ENCODE results near the gene DOCK11. TPM values are rescaled to one million over a fixed set of nuclear protein-coding genes. Genes with fewer than 3 reads are reported as not detected.
"Not testable (repeated sequence)": the region's sequence is repeated elsewhere in the genome, so short reads cannot be mapped to it uniquely, and the experiment has no call there.

Gene DOCK11
- polyA plus RNA-seq, 4 donors = 19.7 to 21.3 (median 20.8) TPM

DNA sequence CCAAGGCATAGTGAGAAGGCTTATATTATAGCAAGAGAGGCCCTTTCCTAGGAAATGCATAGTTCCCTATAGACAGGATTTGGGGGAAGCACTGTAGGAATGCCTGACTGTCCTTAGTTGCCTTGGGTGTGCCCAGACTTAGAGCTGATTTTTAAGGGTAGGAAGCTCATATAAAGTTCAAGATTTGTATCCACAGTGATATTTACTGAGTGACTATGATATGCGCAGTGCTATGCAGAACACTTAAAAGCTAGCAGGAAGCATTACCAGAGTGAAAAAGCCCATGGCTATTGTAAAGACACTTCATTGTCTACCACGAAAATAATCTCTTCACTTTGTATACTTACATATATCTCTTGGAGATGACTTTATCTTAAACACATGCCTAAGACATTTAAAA is 181.7 kb downstream of the DOCK11 start:
- no peak for DNase-seq (ENCODE audit: low read depth in 4 of 4, low spot score in 3 of 4)

DNA sequence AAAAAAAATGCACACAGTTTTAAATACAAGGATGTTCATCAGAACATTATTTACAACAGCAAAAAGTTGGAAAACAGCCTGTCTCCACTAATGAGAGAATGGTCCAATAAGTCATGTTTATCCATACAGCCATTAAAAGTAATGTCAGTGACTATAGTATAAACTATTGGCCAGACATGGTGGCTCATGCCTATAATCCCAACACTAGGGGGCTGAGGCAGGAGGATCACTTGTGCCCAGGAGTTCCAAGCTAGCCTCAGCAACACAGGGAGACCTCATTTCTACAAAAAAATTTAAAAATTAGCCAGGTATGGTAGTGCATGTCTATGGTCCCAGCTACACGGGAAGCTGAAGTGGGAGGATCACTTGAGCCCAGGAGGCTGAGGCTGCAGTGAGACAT is 183.7 kb downstream of the DOCK11 start:
- DNase-seq (ENCODE audit: low read depth in 4 of 4, low spot score in 3 of 4) = no peak

- no peak for DNase-seq (ENCODE audit: low read depth in 4 of 4, low spot score in 3 of 4)
Measured at GRCh38 chrX:118682258-118683014, 186.8 kb downstream of the DOCK11 start.

DNA sequence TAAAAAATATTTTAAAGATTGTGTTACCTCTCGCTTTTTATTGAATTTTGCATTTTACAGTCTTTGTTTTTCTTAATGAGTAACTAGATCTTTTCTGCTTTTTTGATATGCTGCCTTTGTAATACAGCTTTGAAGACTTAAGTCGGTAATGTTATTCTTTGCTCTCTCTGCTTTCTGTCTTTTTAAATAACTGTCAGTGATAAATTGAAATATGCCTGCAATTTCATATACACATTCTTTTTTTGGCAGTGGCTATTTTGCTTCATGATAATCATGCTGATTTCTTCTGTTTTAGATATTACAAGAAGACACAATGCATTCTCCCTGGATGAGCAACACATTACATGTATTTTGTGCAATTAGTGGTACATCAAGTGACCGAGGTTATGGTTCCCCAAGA is 189.8 kb downstream of the DOCK11 start:
- no peak for DNase-seq (ENCODE audit: low read depth in 4 of 4, low spot score in 3 of 4)

DNA sequence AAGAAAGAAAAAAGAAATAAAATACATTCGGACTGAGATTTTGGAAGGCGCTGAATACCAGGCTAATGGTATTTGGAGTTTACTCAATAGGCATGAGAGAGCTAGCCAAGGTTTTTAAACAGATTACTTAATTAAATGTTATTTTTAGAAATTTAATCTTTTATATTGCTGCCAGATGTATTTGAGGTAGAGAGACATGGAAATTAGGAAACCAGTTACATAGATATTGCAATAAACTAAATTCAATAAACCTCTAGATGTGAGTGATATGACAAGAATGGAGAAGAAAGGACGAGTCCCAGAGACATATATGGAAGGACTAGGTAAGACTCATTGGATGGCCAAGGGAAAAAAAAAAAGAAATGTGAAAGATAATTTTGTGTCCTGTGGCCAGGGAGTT is 193.3 kb downstream of the DOCK11 start:
- DNase-seq (ENCODE audit: low read depth in 4 of 4, low spot score in 3 of 4) = no peak

DNA sequence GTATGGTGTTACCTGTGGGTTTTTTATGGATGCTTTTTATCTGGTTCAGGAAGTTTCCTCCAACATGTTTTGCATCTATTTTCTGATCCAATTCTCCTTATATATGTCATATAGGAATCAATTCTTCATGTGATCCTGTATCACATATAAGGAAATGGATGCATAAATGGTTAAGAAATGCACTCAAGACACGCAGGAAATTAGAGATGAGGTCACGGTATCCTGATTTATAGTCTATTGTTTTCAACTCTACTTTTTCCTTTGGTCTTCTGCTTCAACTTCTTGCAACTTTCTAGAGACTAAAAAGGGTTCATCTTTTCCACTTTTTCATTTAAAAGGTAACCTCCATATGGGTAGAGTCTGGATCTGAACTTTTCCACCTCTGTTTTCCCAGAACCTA is 198.2 kb downstream of the DOCK11 start:
- no peak for DNase-seq (ENCODE audit: low read depth in 4 of 4, low spot score in 3 of 4)

DNA sequence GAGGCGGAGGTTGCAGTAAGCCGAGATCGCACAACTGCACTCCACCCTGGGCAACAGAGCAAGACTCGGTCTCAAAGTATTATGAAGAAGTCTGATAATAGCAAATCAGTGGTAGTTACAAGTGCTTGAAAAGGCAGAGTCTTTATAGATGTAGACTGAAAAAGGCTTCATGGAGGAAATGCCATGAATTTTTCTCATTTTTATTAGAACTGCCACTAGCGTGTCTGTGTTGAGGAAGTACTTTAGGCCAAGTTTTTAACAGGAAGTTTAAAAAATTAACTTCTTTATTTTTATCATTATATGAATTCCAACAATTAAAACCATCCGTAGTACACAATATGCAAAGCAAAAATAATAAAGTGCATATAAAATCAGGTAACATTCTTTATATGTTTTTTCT is 199.0 kb downstream of the DOCK11 start:
- no peak for DNase-seq (ENCODE audit: low read depth in 4 of 4, low spot score in 3 of 4)

GRCh38 chrX:118698516-118699170 is 203.0 kb downstream of the DOCK11 start:
- no peak for DNase-seq (ENCODE audit: low read depth in 4 of 4, low spot score in 3 of 4)

DNA sequence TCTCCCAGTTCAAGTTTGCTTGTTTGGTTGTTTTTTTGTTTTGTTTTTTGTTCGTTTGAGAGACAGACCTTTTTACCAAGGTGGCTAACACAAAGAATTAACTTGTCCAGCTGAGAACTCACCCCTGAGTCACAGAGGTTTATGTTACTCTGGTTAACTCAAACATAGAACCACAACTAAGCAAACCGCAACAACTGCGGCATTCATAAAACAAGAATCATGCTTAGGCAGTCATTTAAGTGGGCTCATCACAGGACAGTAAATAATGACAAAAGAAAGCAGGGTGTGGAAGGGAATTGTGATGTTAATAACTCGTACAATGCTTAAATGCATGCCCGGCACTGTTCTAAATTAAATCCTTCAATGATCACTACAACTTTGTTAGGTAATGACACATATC is 207.1 kb downstream of the DOCK11 start:
- no peak for DNase-seq (ENCODE audit: low read depth in 4 of 4, low spot score in 3 of 4)

GRCh38 chrX:118706681-118707080 is 211.1 kb downstream of the DOCK11 start:
- no peak for DNase-seq (ENCODE audit: low read depth in 4 of 4, low spot score in 3 of 4)

GRCh38 chrX:118714521-118714920 is 218.9 kb downstream of the DOCK11 start:
- DNase-seq (ENCODE audit: low read depth in 4 of 4, low spot score in 3 of 4) = no peak

DNA sequence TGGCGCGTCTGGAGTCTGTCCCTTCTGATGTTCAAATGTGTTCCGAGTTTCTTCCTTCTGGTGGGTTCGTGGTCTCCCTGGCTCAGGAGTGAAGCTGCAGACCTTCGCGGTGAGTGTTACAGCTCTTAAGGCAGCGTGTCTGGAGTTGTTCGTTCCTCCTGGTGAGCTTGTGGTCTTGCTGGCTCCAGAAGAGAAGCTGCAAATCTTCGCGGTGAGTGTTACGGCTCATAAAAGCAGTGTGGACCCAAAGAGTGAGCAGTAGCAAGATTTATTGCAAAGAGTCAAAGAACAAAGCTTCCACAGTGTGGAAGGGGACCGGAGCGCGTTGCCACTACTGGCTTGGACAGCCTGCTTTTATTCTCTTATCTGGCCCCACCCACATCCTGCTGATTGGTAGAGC is 220.3 kb downstream of the DOCK11 start:
- DNase-seq (ENCODE audit: low read depth in 4 of 4, low spot score in 3 of 4) = not testable (repeated sequence)

- not testable (repeated sequence) for DNase-seq (ENCODE audit: low read depth in 4 of 4, low spot score in 3 of 4)
Measured at GRCh38 chrX:118716833-118717232, 221.2 kb downstream of the DOCK11 start.

GRCh38 chrX:118717678-118718391 is 222.2 kb downstream of the DOCK11 start:
- DNase-seq (ENCODE audit: low read depth in 4 of 4, low spot score in 3 of 4) = no peak

DNA sequence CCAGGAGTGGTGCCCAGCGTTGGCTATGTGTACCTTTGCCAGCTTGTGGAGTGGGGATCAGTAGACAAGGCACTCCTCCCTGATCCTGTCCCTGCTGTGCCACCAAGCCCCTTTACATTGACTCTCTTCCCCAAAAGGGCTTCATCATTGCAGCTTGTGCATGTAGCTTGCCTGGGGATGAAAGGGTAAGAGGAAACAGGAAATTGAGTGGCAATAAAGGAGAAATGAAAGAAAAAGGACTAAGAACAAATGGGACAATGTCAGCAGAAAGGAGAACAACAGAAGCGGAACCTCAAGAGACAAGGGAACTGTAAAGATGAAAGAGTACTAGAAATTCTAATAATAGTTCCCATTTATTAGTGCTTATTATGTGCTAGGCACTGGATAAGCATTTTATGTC is 223.1 kb downstream of the DOCK11 start:
- no peak for DNase-seq (ENCODE audit: low read depth in 4 of 4, low spot score in 3 of 4)

GRCh38 chrX:118720058-118720707 is 224.6 kb downstream of the DOCK11 start:
- no peak for DNase-seq (ENCODE audit: low read depth in 4 of 4, low spot score in 3 of 4)

GRCh38 chrX:118723376-118723775 is 227.8 kb downstream of the DOCK11 start:
- no peak for DNase-seq (ENCODE audit: low read depth in 4 of 4, low spot score in 3 of 4)

DNA sequence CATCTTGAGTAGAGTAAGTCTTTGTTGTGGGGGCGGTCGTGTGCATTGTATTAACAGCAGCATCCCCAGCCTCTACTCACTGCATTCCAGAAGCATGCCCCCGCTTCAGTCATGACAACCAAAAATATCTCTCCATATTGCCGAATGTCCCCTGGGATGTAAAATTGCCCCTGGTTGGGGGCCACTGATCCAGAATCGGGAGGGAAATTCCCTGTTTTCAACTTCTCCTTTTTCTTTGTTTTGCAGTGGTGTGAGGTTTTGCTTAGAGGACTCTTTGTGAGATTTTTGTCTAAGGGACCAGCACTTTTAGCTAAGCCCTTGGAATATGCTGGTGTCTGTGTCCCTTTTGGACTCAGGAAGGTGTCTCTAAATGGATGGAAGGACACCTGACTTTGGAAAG is 228.8 kb downstream of the DOCK11 start:
- no peak for DNase-seq (ENCODE audit: low read depth in 4 of 4, low spot score in 3 of 4)

- DNase-seq (ENCODE audit: low read depth in 4 of 4, low spot score in 3 of 4) = no peak
Measured at GRCh38 chrX:118724775-118725174, 229.2 kb downstream of the DOCK11 start.

DNA sequence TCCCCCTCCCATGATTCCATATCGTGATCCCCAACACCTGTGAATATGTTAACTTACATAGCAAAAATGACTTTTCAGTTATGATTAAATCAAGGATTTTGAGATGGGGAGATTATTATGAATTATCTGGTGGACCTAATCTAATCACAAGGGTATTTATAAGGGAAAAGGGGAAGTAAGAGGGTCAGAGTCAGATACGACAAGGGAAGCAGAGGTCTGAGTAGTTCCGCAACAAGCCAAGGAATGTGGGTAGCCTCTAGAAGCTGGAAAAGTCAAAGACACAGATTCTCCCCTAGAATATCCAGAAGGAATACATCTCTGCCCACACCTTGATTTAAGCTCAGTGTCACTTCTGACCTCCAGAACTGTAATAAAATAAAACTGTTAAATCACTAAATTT is 230.8 kb downstream of the DOCK11 start:
- DNase-seq (ENCODE audit: low read depth in 4 of 4, low spot score in 3 of 4) = no peak
